SU-DHL-6 (cell line): ENCODE results near the gene RAB3GAP1.

Experiments used
- H2AFZ ChIP-seq: fragments of 200-600 bp; sonication (generic); 2 replicates; pipeline ENCODE4 v1.6.1; 2014; ENCODE audit warnings: low read depth, mild to moderate bottlenecking, moderate library complexity, mixed read lengths, antibody characterized with exemption, low read length; ENCODE audit not compliant: severe bottlenecking
- H3F3A ChIP-seq: fragments of 200-600 bp; shearing (Covaris generic); 2 replicates; pipeline ENCODE4 v1.6.0; 2016; ENCODE audit warnings: antibody characterized with exemption, mild to moderate bottlenecking; ENCODE audit not compliant: insufficient read depth
- H3K27ac ChIP-seq: fragments of 200-600 bp; sonication (generic); 2 replicates; pipeline ENCODE4 v1.5.1; 2016; ENCODE audit warnings: low read depth, mild to moderate bottlenecking, low read length, moderate library complexity, mixed read lengths
- H3K27me3 ChIP-seq: fragments of 200-600 bp; sonication (generic), shearing (Covaris generic); 2 replicates; pipeline ENCODE4 v1.6.0; 2014; ENCODE audit warnings: mild to moderate bottlenecking, low read length
- H3K36me3 ChIP-seq: fragments of 200-600 bp; sonication (generic); 2 replicates; pipeline ENCODE4 v1.6.1; 2014; ENCODE audit warnings: mild to moderate bottlenecking, low read length, mixed read lengths
- H3K4me2 ChIP-seq: fragments of 300-600, 200-600 bp; shearing (Covaris generic), sonication (generic); 2 replicates; pipeline ENCODE4 v1.6.0; 2014; ENCODE audit warnings: low read length, low read depth, mild to moderate bottlenecking; ENCODE audit not compliant: poor library complexity, severe bottlenecking
- H3K4me3 ChIP-seq: fragments of 200-600 bp; sonication (generic); 2 replicates; pipeline ENCODE4 v1.5.1; 2014; ENCODE audit warnings: antibody characterized with exemption, low read length, mild to moderate bottlenecking, mixed read lengths; ENCODE audit not compliant: insufficient read depth, poor library complexity, severe bottlenecking
- H3K79me2 ChIP-seq: fragments of 200-600 bp; sonication (generic); 2 replicates; pipeline ENCODE4 v1.6.1; 2014; ENCODE audit warnings: mild to moderate bottlenecking, low read length, moderate library complexity; ENCODE audit not compliant: insufficient read depth
- H3K9ac ChIP-seq: fragments of 200-600 bp; sonication (generic); 2 replicates; pipeline ENCODE4 v1.7.0; 2014; ENCODE audit warnings: mild to moderate bottlenecking, low read length
- H3K9me2 ChIP-seq: fragments of 200-600 bp; sonication (generic); replicated peaks from 2 replicates; pipeline ENCODE4 v1.6.1; 2014; ENCODE audit warnings: low read length; ENCODE audit not compliant: insufficient read depth
- H3K9me3 ChIP-seq: fragments of 200-600 bp; sonication (generic); 2 replicates; pipeline ENCODE4 v1.6.1; 2014; ENCODE audit warnings: low read length, mixed read lengths; ENCODE audit not compliant: insufficient read depth
- H4K20me1 ChIP-seq: fragments of 200-600 bp; sonication (generic); 2 replicates; pipeline ENCODE4 v1.6.1; 2014; ENCODE audit warnings: low read depth, mild to moderate bottlenecking, antibody characterized with exemption, low read length, moderate library complexity, mixed read lengths
- CTCF ChIP-seq: fragments of 200-600 bp; sonication (generic); IDR thresholded peaks from one replicate; pipeline ENCODE4 v1.5.1; 2017; ENCODE audit warnings: antibody characterized with exemption, mild to moderate bottlenecking, low read length, moderate library complexity; ENCODE audit not compliant: insufficient read depth, poor library complexity, severe bottlenecking
- EZH2phosphoT487 ChIP-seq: fragments of 200-600 bp; sonication (generic), shearing (Covaris generic); conservative IDR thresholded peaks from 2 replicates; pipeline ENCODE4 v1.6.1; 2018; ENCODE audit warnings: mild to moderate bottlenecking, antibody characterized with exemption, low read length, moderate library complexity, mixed read lengths

RAB3GAP1 gene

DNA sequence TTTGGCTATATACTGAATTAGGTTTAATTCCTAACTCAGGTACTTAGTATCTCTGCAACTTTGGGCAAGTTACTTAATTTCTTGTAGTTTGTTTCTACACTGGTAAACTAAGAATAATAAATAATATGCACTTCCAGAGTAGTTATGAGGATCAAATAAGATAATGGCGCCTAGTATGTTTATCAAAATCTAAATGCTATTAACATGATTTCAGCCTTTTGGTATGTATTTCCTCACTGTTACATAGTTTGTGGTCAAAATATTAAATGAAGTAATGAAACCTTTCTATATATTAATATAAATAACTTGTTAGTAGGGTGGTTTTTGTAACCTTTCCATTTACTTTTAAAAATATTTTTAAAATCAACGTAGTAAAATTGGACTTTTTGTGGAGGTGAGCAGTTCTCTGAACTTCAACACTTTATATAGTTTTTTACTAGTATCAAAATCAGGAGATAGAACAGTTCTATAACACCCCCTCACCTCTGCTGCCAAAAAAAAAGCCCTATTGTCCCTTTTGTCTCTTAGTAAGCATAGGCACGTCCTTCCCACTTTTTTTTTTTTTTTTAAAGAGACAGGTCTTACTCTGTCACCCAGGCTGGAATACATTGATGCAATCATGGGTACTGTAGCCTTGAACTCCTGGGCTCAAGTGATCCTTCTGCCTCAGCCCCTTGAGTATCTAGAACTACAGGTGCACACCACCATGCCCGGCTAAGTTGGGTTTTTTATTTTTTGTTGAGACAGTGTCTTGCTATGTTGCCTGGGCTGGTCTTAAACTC lies 44.8 kb downstream of the RAB3GAP1 start:
- peaks cover 39% of the 10 kb centered on the region for H3K36me3 ChIP-seq

DNA sequence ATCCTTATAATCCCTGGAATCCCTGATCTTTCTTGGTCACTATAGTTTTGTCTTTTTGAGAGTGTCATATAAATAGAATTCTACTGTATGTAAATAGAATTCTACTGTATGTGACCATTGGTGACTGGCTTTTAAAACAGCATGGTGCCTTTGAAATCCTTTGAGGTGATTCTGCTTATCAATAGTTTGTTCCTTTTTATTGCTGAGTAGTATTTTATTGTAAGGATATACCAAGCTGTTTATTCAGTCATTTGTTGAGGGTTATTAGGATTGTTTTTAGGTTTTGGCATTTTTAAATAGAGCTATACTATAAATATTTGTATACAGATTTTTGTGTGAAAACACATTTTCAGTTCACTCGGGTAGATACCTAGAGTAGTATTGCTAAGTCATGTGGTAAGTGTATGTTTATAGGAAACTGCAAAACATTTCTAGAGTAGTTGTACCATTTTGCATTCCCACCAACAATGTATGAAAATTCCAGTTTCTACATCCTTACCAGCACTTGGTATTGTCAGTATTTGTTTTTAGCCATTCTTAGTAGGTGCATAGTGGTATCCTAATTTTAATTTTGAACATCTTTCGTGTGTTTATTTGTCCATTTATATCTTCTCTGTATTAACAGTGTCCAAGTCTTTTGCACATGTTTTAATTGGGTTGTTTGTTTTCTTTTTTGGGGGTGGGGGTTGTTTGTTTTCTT lies 45.6 kb downstream of the RAB3GAP1 start:
- Histone ChIP-seq H3K27me3 (no peaks in the 10 kb centered on the region), H3K4me2 (no peak overlapping the region), H2AFZ (no peak overlapping the region), H3K9me3 (no peaks in the 10 kb centered on the region), H3K9me2 (no peaks in the 10 kb centered on the region), H3K27ac (no peak overlapping the region), H4K20me1 (no peaks in the 10 kb centered on the region), H3F3A (no peaks in the 10 kb centered on the region), H3K4me3 (no peak overlapping the region), H3K79me2 (peaks cover 7% of the 10 kb centered on the region; the same call in 1 of the 2 replicates), H3K36me3 (peaks cover 43% of the 10 kb centered on the region), H3K9ac (no peak overlapping the region)
- TF ChIP-seq EZH2phosphoT487 (no peak), CTCF (no peak)

More for the DNA sequence above, 44.8 kb downstream of the RAB3GAP1 start:
- Histone ChIP-seq H3K79me2 (peaks cover 7% of the 10 kb centered on the region; the same call in 1 of the 2 replicates), H3K9ac (no peak overlapping the region), H3K9me3 (no peaks in the 10 kb centered on the region), H3F3A (no peaks in the 10 kb centered on the region), H3K4me3 (no peak overlapping the region), H3K27me3 (no peaks in the 10 kb centered on the region), H3K9me2 (no peaks in the 10 kb centered on the region), H2AFZ (no peak overlapping the region), H3K4me2 (no peak overlapping the region), H3K27ac (no peak overlapping the region), H4K20me1 (no peaks in the 10 kb centered on the region)
- TF ChIP-seq EZH2phosphoT487, result no peak
- TF ChIP-seq CTCF, result no peak

DNA sequence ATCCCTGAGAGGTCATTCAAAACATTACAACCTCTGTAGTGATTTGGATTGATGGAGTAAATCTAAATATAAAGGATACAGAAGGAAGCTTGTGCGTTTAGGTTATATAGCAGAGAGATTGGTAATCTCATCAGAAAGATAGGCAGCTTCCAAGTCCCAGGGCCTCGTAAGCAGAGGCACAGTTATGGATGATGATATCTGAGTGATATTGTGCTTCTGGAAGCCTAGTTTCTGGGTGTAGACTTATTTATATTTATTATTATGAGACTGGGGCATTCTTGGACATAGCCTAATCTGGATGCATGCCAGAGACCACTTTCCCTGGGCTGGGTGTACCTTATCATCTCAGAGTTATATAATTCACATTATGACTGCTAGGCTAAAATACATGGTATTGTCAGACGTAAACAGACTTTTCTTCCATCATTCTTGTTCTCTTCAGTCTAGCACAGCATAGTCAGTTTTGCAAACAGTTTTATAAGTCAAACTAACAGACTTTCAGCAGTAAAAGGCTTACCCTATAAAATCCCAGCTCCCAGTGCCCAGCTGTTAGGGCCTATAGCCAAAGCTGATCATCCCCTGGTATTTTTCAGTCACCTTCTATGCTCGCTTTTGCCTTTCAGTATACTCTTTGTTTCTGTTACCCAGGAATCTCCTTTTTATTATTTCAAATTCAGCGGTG lies 47.9 kb downstream of the RAB3GAP1 start:
- no peak overlapping the region for H3K9ac ChIP-seq
- H3K36me3 ChIP-seq, result peaks cover 48% of the 10 kb centered on the region

More for the DNA sequence above, 47.9 kb downstream of the RAB3GAP1 start:
- H3K27ac ChIP-seq, result no peak overlapping the region
- no peak overlapping the region for H3K4me2 ChIP-seq
- H3K27me3 ChIP-seq, result no peaks in the 10 kb centered on the region
- TF ChIP-seq EZH2phosphoT487 (no peak), CTCF (no peak)
- H3F3A ChIP-seq, result no peaks in the 10 kb centered on the region
- H3K4me3 ChIP-seq, result no peak overlapping the region
- no peak overlapping the region for H2AFZ ChIP-seq
- peaks cover 7% of the 10 kb centered on the region; the same call in 1 of the 2 replicates for H3K79me2 ChIP-seq
- H4K20me1 ChIP-seq, result no peaks in the 10 kb centered on the region
- H3K9me2 ChIP-seq, result no peaks in the 10 kb centered on the region
- no peaks in the 10 kb centered on the region; the same call in 1 of the 2 replicates for H3K9me3 ChIP-seq
